Adrenal gland (tissue), 12 donors: Measurements from ENCODE around the gene RXRB. TPM values are rescaled to one million over a fixed set of nuclear protein-coding genes. Genes with fewer than 3 reads are reported as not detected.

Experiments
- DNase-seq, 7 donors: peaks; one replicate each; pipeline ENCODE4 v3.0.0-alpha.2; 2019 to 2020
- H3K27ac ChIP-seq, 5 donors: fragments of 200-600 bp; sonication (generic) in 4 of 5; 1 replicate in 3 of 5; 2 replicates in 2 of 5; pipeline versions ENCODE4 v1.5.1 to v1.8.0; 2016 to 2020; ENCODE audit warnings: mild to moderate bottlenecking in 1 of 5
- H3K27me3 ChIP-seq: fragments of 200-600 bp; 2 replicates; pipeline ENCODE4 v1.8.0; 2021
- H3K36me3 ChIP-seq, 2 donors: fragments of 200-600 bp; replicated peaks in 1 of 2; 1 replicate in 1 of 2; 2 replicates in 1 of 2; pipeline versions ENCODE4 v1.5.1 to v1.8.0; 2018 to 2022
- H3K4me1 ChIP-seq, 2 donors: fragments of 200-600 bp; replicated peaks in 1 of 2; 1 replicate in 1 of 2; 2 replicates in 1 of 2; pipeline versions ENCODE4 v1.5.1 to v1.8.0; 2018 to 2021
- H3K4me3 ChIP-seq, 4 donors: fragments of 200-600 bp; sonication (generic) in 3 of 4; one replicate each; pipeline ENCODE4 v1.5.1; 2016 to 2018
- H3K9me3 ChIP-seq, 3 donors: fragments of 200-600 bp; sonication (generic) in 1 of 3; replicated peaks in 1 of 3; 1 replicate in 2 of 3; 2 replicates in 1 of 3; pipeline versions ENCODE4 v1.5.1 to v1.8.0; 2016 to 2021
- CTCF ChIP-seq, 6 experiments: fragments of 450-650 bp in 4 of 6; fragments of 200-600 bp in 2 of 6; sonication (generic) in 1 of 6; IDR thresholded peaks; 1 replicate in 5 of 6; 2 replicates in 1 of 6; pipeline versions ENCODE4 v1.5.1 to v1.8.0; 2016 to 2021; ENCODE audit warnings: antibody characterized with exemption in 6 of 6, mild to moderate bottlenecking in 2 of 6, moderate library complexity in 1 of 6
- POLR2A ChIP-seq, 2 donors: fragments of 450-650 bp; IDR thresholded peaks; one replicate each; pipeline ENCODE4 v1.6.1; 2017; ENCODE audit warnings: antibody characterized with exemption in 2 of 2, mild to moderate bottlenecking in 2 of 2, moderate library complexity in 1 of 2
- WGBS, 4 donors: extraction: QIAGEN DNeasy Blood & Tissue Kit in 2 of 4; methylation state at CpG; one replicate each; pipeline versions ENCODE4 v1.1.5 to v1.1.7; 2013 to 2017; 5-methylcytosine and 5-hydroxymethylcytosine counted together
- intact Hi-C, 2 donors: fragments of 100-400 bp; cut with DNase I; formaldehyde crosslinking; loops; one replicate each; pipeline versions ENCODE4 v1.14.1 to v1.15.0; 2022 to 2023
- microRNA counts, 2 donors: library from miRNA; unstranded; fragments of <30 nt; microRNA quantifications; one replicate each; lab custom pipeline; 2016
- microRNA-seq, 3 donors: library from miRNA; unstranded; fragments of <30 nt; microRNA quantifications; one replicate each; pipeline ENCODE4, GENCODE V29; 2017 to 2020
- polyA plus RNA-seq, 3 donors: library from polyadenylated mRNA; stranded (reverse); fragments of 200-250 nt in 2 of 3; fragments of 350-450 nt in 1 of 3; fragmentation: Illumina TruSeq in 1 of 3; extraction: RNeasy Lipid Tissue Mini Kit (QIAGEN cat#74804) in 1 of 3; gene quantifications; one replicate each; pipeline ENCODE4 v1.2.3, GENCODE V29; 2013 to 2014
- small RNA-seq, 2 donors: library from RNA; depleted of rRNA; stranded (forward); fragments of <200 nt; gene quantifications; one replicate each; pipeline ENCODE3, GENCODE V24; 2016
- total RNA-seq, 9 donors: library from RNA; depleted of rRNA in 4 of 9; stranded (reverse); fragments of >200 nt in 4 of 9; fragments of 120-200 nt in 1 of 9; fragmentation: NEBNext Ultra II Directional in 1 of 9; extraction: Animal tissue kit (Norgen Biotek cat#: 25700) in 1 of 9; gene quantifications; one replicate each; pipeline versions ENCODE4 v1.1.0 to v1.2.4, GENCODE V29; 2013 to 2023
- donor health status: healthy with polysubstance abuse.
- donor health status: Bipolar disorder and iron deficiency.
- donor health status: DM: yes; HTN: yes; CAD: no.
- donor health status: DM: no; HTN: no; CAD: no.
- donor health status: DM: no; HTN: no; CAD: no.
- donor health status: DM: yes; HTN: yes; CAD: no.

RXRB gene
- total and polyA plus RNA-seq, 12 donors, result 15.8 to 75.9 (median 33.2) TPM

- DNase-seq, result peak in 5 of 7 donors; percentile 22 to 63 (median 47)
- H3K27ac ChIP-seq, result no peak overlapping the region
- intact Hi-C loops, result loop anchor here in 1 of 2 donors (10.0 kb wide), 1 partner anchor 133 kb away; no protein-coding TSS in a partner anchor
- no peaks in the 10 kb centered on the region for H3K9me3 ChIP-seq
- TF ChIP-seq POLR2A (IDR thresholded peaks at IDR 0.05) (no peak), CTCF (IDR thresholded peaks at IDR 0.05) (peak; percentile 73 to 84 (median 78))
- no peaks in the 10 kb centered on the region for H3K36me3 ChIP-seq
- H3K4me1 ChIP-seq, result no peaks in the 10 kb centered on the region
- H3K4me3 ChIP-seq, result no peak overlapping the region
- peaks cover 6% of the 10 kb centered on the region for H3K27me3 ChIP-seq
- 43 to 47% (median 46%) methylated on average over 8 of the region's 8 CpGs for WGBS, 4 donors
Observed at GRCh38 chr6:33147807-33148666, 52.4 kb downstream of the RXRB start.

GRCh38 chr6:33144373-33144772 lies 56.1 kb downstream of the RXRB start:
- no peaks in the 10 kb centered on the region for H3K9me3 ChIP-seq
- 9 to 45% (median 25%) methylated on average over 1 of the region's 1 CpG for WGBS, 4 donors
- H3K4me3 ChIP-seq, result no peak overlapping the region
- intact Hi-C loops, result loop anchor here in 1 of 2 donors (10.0 kb wide), 1 partner anchor 130 kb away; no protein-coding TSS in a partner anchor
- H3K27me3 ChIP-seq, result peaks cover 4% of the 10 kb centered on the region
- TF ChIP-seq POLR2A (IDR thresholded peaks at IDR 0.05) (no peak), CTCF (IDR thresholded peaks at IDR 0.05) (no peak)
- H3K27ac ChIP-seq, result no peak overlapping the region
- H3K36me3 ChIP-seq, result no peaks in the 10 kb centered on the region
- H3K4me1 ChIP-seq, result no peaks in the 10 kb centered on the region
- DNase-seq, result peak in 2 of 7 donors; percentile 31 to 33

MicroRNAs encoded within 50 kb of the gene (microRNA counts, 767-probe panel; counts per million panel counts)
- microRNA hsa-miR-219-1-3p (lab: Ali Mortazavi, UCI), result 0 counts per million in 2 donors
- 0 counts per million in 2 donors for microRNA hsa-miR-219-5p (lab: Ali Mortazavi, UCI)

Small RNA genes within 50 kb of the gene (microRNA-seq; reads per million reads assigned to microRNA genes)
- gene MIR219A1, result 2.3 to 4.5 (median 3.1) reads per million in 3 donors

Small RNA genes within 50 kb of the gene (small RNA-seq; reads per million reads assigned to genes)
- gene MIR219A1 (1.4 to 2.0 reads per million in 2 donors), gene RNY4P10 (0.12 to 0.25 reads per million in 2 donors)

Other genes starting within 250 kb of the RXRB start
- 100 to 1,000 TPM in 5 of 9 donors, 10 to 100 TPM in 3, 1 to 10 TPM in 1; 8.5 to 269 (median 140) TPM for gene HLA-DMA, start 247.6 kb downstream of the RXRB start, total RNA-seq
- 100 to 1,000 TPM in 2 of 3 donors, 10 to 100 TPM in 1; 87.5 to 138 (median 108) TPM for gene HLA-DMA, start 247.6 kb downstream of the RXRB start, polyA plus RNA-seq
- 100 to 1,000 TPM; 134 to 196 (median 151) TPM for gene BRD2, start 232.1 kb downstream of the RXRB start, total RNA-seq
- 100 to 1,000 TPM; 127 to 288 (median 152) TPM for gene BRD2, start 232.1 kb downstream of the RXRB start, polyA plus RNA-seq
- gene HLA-DOA, start 191.1 kb downstream of the RXRB start, total RNA-seq, result 10 to 100 TPM in 6 of 9 donors, 1 to 10 TPM in 2, under 1 TPM in 1; 0.94 to 61.9 (median 23.4) TPM
- gene HLA-DOA, start 191.1 kb downstream of the RXRB start, polyA plus RNA-seq, result 1 to 10 TPM; 1.6 to 4.2 (median 1.9) TPM
- gene HLA-DPA1, start 127.0 kb downstream of the RXRB start, total RNA-seq, result 100 to 1,000 TPM in 6 of 9 donors, 10 to 100 TPM in 3; 19.4 to 625 (median 154) TPM
- gene HLA-DPA1, start 127.0 kb downstream of the RXRB start, polyA plus RNA-seq, result 100 to 1,000 TPM in 1 of 3 donors, 10 to 100 TPM in 2; 29.2 to 219 (median 31.0) TPM
- gene HLA-DPB1, start 124.7 kb downstream of the RXRB start, total RNA-seq, result 100 to 1,000 TPM in 6 of 9 donors, 10 to 100 TPM in 3; 10.8 to 521 (median 249) TPM
- 10 to 100 TPM; 39.9 to 56.4 (median 50.8) TPM for gene HLA-DPB1, start 124.7 kb downstream of the RXRB start, polyA plus RNA-seq
- gene COL11A2, start 8.2 kb downstream of the RXRB start, total RNA-seq, result 1 to 10 TPM in 1 of 9 donors, under 1 TPM in 8; 0.11 to 1.9 (median 0.43) TPM
- 1 to 10 TPM in 2 of 3 donors, under 1 TPM in 1; 0.05 to 7.2 (median 1.7) TPM for gene COL11A2, start 8.2 kb downstream of the RXRB start, polyA plus RNA-seq
- gene SLC39A7, start 202 bp upstream of the RXRB start, total RNA-seq, result 100 to 1,000 TPM in 7 of 9 donors, 10 to 100 TPM in 2; 91.6 to 239 (median 112) TPM
- 100 to 1,000 TPM in 1 of 3 donors, 10 to 100 TPM in 2; 44.4 to 200 (median 53.3) TPM for gene SLC39A7, start 202 bp upstream of the RXRB start, polyA plus RNA-seq
- 10 to 100 TPM; 13.4 to 96.3 (median 42.8) TPM for gene HSD17B8, start 4.0 kb upstream of the RXRB start, total RNA-seq
- 10 to 100 TPM; 18.9 to 24.7 (median 22.8) TPM for gene HSD17B8, start 4.0 kb upstream of the RXRB start, polyA plus RNA-seq
- 10 to 100 TPM in 8 of 9 donors, 1 to 10 TPM in 1; 8.5 to 52.2 (median 27.8) TPM for gene RING1, start 7.8 kb upstream of the RXRB start, total RNA-seq
- 100 to 1,000 TPM in 1 of 3 donors, 10 to 100 TPM in 2; 29.9 to 107 (median 84.5) TPM for gene RING1, start 7.8 kb upstream of the RXRB start, polyA plus RNA-seq
- gene VPS52, start 71.2 kb upstream of the RXRB start, total RNA-seq, result 10 to 100 TPM; 21.9 to 87.0 (median 61.9) TPM
- 100 to 1,000 TPM in 2 of 3 donors, 10 to 100 TPM in 1; 59.9 to 115 (median 106) TPM for gene VPS52, start 71.2 kb upstream of the RXRB start, polyA plus RNA-seq
- gene RPS18, start 71.4 kb upstream of the RXRB start, total RNA-seq, result 1,000 to 10,000 TPM; 1,323 to 3,303 (median 2,088) TPM
- gene RPS18, start 71.4 kb upstream of the RXRB start, polyA plus RNA-seq, result 1,000 to 10,000 TPM; 1,797 to 8,448 (median 4,417) TPM
- 10 to 100 TPM in 8 of 9 donors, 1 to 10 TPM in 1; 8.5 to 23.7 (median 16.2) TPM for gene B3GALT4, start 76.5 kb upstream of the RXRB start, total RNA-seq
- gene B3GALT4, start 76.5 kb upstream of the RXRB start, polyA plus RNA-seq, result 10 to 100 TPM in 2 of 3 donors, 1 to 10 TPM in 1; 2.6 to 11.4 (median 11.0) TPM
- gene WDR46, start 88.6 kb upstream of the RXRB start, total RNA-seq, result 100 to 1,000 TPM in 1 of 9 donors, 10 to 100 TPM in 8; 44.0 to 117 (median 53.7) TPM
- gene WDR46, start 88.6 kb upstream of the RXRB start, polyA plus RNA-seq, result 100 to 1,000 TPM in 2 of 3 donors, 10 to 100 TPM in 1; 48.7 to 139 (median 104) TPM
- 100 to 1,000 TPM in 2 of 9 donors, 10 to 100 TPM in 6, 1 to 10 TPM in 1; 6.8 to 137 (median 49.8) TPM for gene PFDN6, start 88.9 kb upstream of the RXRB start, total RNA-seq
- 100 to 1,000 TPM; 180 to 830 (median 713) TPM for gene PFDN6, start 88.9 kb upstream of the RXRB start, polyA plus RNA-seq
- gene RGL2, start 98.3 kb upstream of the RXRB start, total RNA-seq, result 100 to 1,000 TPM in 1 of 9 donors, 10 to 100 TPM in 8; 39.1 to 177 (median 84.5) TPM
- gene RGL2, start 98.3 kb upstream of the RXRB start, polyA plus RNA-seq, result 100 to 1,000 TPM in 2 of 3 donors, 10 to 100 TPM in 1; 36.4 to 224 (median 147) TPM
- 100 to 1,000 TPM in 8 of 9 donors, 10 to 100 TPM in 1; 25.1 to 322 (median 194) TPM for gene TAPBP, start 113.4 kb upstream of the RXRB start, total RNA-seq
- 100 to 1,000 TPM in 2 of 3 donors, 10 to 100 TPM in 1; 38.7 to 163 (median 107) TPM for gene TAPBP, start 113.4 kb upstream of the RXRB start, polyA plus RNA-seq
- 10 to 100 TPM; 16.2 to 40.3 (median 24.8) TPM for gene ZBTB22, start 117.1 kb upstream of the RXRB start, total RNA-seq
- gene ZBTB22, start 117.1 kb upstream of the RXRB start, polyA plus RNA-seq, result 10 to 100 TPM; 13.0 to 17.9 (median 15.4) TPM
- gene DAXX, start 122.3 kb upstream of the RXRB start, total RNA-seq, result 100 to 1,000 TPM in 1 of 9 donors, 10 to 100 TPM in 8; 27.5 to 106 (median 44.4) TPM
- gene DAXX, start 122.3 kb upstream of the RXRB start, polyA plus RNA-seq, result 10 to 100 TPM; 45.8 to 81.8 (median 49.8) TPM
- 1 to 10 TPM in 7 of 9 donors, under 1 TPM in 1, not detected in 1; 0.60 to 9.5 (median 1.7) TPM for gene KIFC1, start 191.2 kb upstream of the RXRB start, total RNA-seq
- gene KIFC1, start 191.2 kb upstream of the RXRB start, polyA plus RNA-seq, result 1 to 10 TPM in 1 of 3 donors, under 1 TPM in 2; 0.74 to 1.4 (median 0.88) TPM
- 100 to 1,000 TPM in 1 of 9 donors, 10 to 100 TPM in 8; 40.1 to 102 (median 64.5) TPM for gene PHF1, start 210.3 kb upstream of the RXRB start, total RNA-seq
- 100 to 1,000 TPM in 2 of 3 donors, 10 to 100 TPM in 1; 36.6 to 410 (median 298) TPM for gene PHF1, start 210.3 kb upstream of the RXRB start, polyA plus RNA-seq
- 100 to 1,000 TPM; 202 to 437 (median 301) TPM for gene CUTA, start 217.4 kb upstream of the RXRB start, total RNA-seq
- 100 to 1,000 TPM; 212 to 370 (median 213) TPM for gene CUTA, start 217.4 kb upstream of the RXRB start, polyA plus RNA-seq
- gene SYNGAP1, start 219.4 kb upstream of the RXRB start, total RNA-seq, result 10 to 100 TPM in 4 of 9 donors, 1 to 10 TPM in 5; 2.6 to 23.9 (median 9.2) TPM
- gene SYNGAP1, start 219.4 kb upstream of the RXRB start, polyA plus RNA-seq, result 10 to 100 TPM in 1 of 3 donors, 1 to 10 TPM in 2; 5.0 to 73.5 (median 8.3) TPM